HCT116 (cell line): ENCODE data around the gene IFIT3. TPM values are rescaled to one million over a fixed set of nuclear protein-coding genes. Genes with fewer than 3 reads are reported as not detected.

ENCODE experiments used
- ATAC-seq: fragments of 200-7000 bp; cut with Tn5 transposase; 2 replicates; pipeline ENCODE4 v1.9.1; 2020; ENCODE audit warnings: mild to moderate bottlenecking, moderate library complexity
- BruUV-seq: library from RNA; stranded (reverse); fragments of 400-500 nt; replicated peaks from 2 replicates; lab custom pipeline; 2021; lab: Mats Ljungman, UMichigan
- CTCF ChIA-PET: fragments of 300-600 bp; sonication (Branson Sonifier 250); formaldehyde crosslinking; loops from one replicate; lab custom pipeline; 2021; ENCODE audit warnings: antibody characterized with exemption; lab: Charles Lee
- POLR2A ChIA-PET: fragments of 300-600, 350-600 bp; sonication (Branson Sonifier 250); formaldehyde crosslinking; loops from one replicate; lab custom pipeline; 2021; ENCODE audit warnings: antibody characterized with exemption; lab: Charles Lee
- RAD21 ChIA-PET, 2 experiments: fragments of 300-600 bp; sonication (Branson Sonifier 250); formaldehyde crosslinking; loops; one replicate each; lab custom pipeline; 2023; ENCODE audit warnings: low total read pairs in 2 of 2; ENCODE audit not compliant: uncharacterized antibody in 2 of 2, unreplicated experiment in 2 of 2, low non-redundant PET in 1 of 2; lab: Charles Lee
- DNase-seq: peaks from one replicate; pipeline ENCODE4 v3.0.0-alpha.2; 2010; ENCODE audit warnings: low read depth, low spot score
- H2AFZ ChIP-seq: fragments of 200-600 bp; shearing (Covaris generic), sonication (generic); 2 replicates; pipeline ENCODE4 v1.6.1; 2017; ENCODE audit warnings: low read depth, mixed run types, mixed read lengths, antibody characterized with exemption, low read length; ENCODE audit not compliant: poor library complexity, severe bottlenecking
- H3K27ac ChIP-seq: 2 replicates; pipeline ENCODE4 v1.5.1; 2012; ENCODE audit warnings: low read depth, low read length
- H3K27me3 ChIP-seq: fragments of 200-600 bp; sonication (generic); 2 replicates; pipeline ENCODE4 v1.6.1; 2016; ENCODE audit warnings: mixed run types, low read length, mixed read lengths; ENCODE audit not compliant: insufficient read depth
- H3K36me3 ChIP-seq, 2 experiments: fragments of 200-500 bp in 1 of 2; fragments of 200-600 bp in 1 of 2; sonication (Bioruptor generic) in 1 of 2; sonication (generic) in 1 of 2; 2 replicates each; pipeline versions ENCODE4 v1.5.1 to v1.6.1; 2014 to 2016; ENCODE audit warnings: low read length in 2 of 2, inconsistent platforms in 1 of 2, mixed read lengths in 1 of 2, mixed run types in 1 of 2; ENCODE audit not compliant: insufficient read depth in 2 of 2, control insufficient read depth in 1 of 2
- H3K4me1 ChIP-seq, 2 experiments: fragments of 200-600 bp in 1 of 2; sonication (generic) in 1 of 2; 2 replicates each; pipeline versions ENCODE4 v1.5.1 to v1.6.1; 2012 to 2017; ENCODE audit warnings: low read length in 2 of 2, inconsistent platforms in 1 of 2, mild to moderate bottlenecking in 1 of 2, mixed read lengths in 1 of 2, mixed run types in 1 of 2, moderate library complexity in 1 of 2; ENCODE audit not compliant: insufficient read depth in 2 of 2, control insufficient read depth in 1 of 2
- H3K4me2 ChIP-seq: fragments of 200-600 bp; sonication (generic); 2 replicates; pipeline ENCODE4 v1.6.1; 2017; ENCODE audit warnings: mixed run types, low read length, mixed read lengths
- H3K4me3 ChIP-seq, 2 experiments: fragments of 200-600 bp in 1 of 2; sonication (generic) in 1 of 2; replicated peaks in 1 of 2; 2 replicates each; pipeline ENCODE4 v1.5.1; 2011 to 2016; ENCODE audit warnings: low read length in 2 of 2, control low read depth in 1 of 2, low read depth in 1 of 2, mild to moderate bottlenecking in 1 of 2, mixed read lengths in 1 of 2, mixed run types in 1 of 2
- H3K79me2 ChIP-seq: fragments of 200-600 bp; sonication (generic); 2 replicates; pipeline ENCODE4 v1.6.1; 2017; ENCODE audit warnings: mild to moderate bottlenecking, mixed run types, low read length, moderate library complexity, mixed read lengths; ENCODE audit not compliant: insufficient read depth
- H3K9ac ChIP-seq: fragments of 200-600 bp; sonication (generic); 2 replicates; pipeline ENCODE4 v1.6.1; 2016; ENCODE audit warnings: low read length, mixed read lengths
- H3K9me2 ChIP-seq: fragments of 200-600 bp; sonication (generic), shearing (Covaris generic); 2 replicates; pipeline ENCODE4 v1.6.1; 2017; ENCODE audit warnings: mixed run types, mild to moderate bottlenecking, moderate library complexity; ENCODE audit not compliant: insufficient read depth
- H3K9me3 ChIP-seq, 2 experiments: fragments of 200-500 bp in 1 of 2; fragments of 200-600 bp in 1 of 2; sonication (Bioruptor generic) in 1 of 2; sonication (generic) in 1 of 2; 2 replicates each; pipeline ENCODE4 v1.6.1; 2014 to 2017; ENCODE audit warnings: low read length in 2 of 2, mixed read lengths in 2 of 2, inconsistent platforms in 1 of 2, low read depth in 1 of 2, mild to moderate bottlenecking in 1 of 2, mixed run types in 1 of 2, moderate library complexity in 1 of 2; ENCODE audit not compliant: control insufficient read depth in 1 of 2, insufficient read depth in 1 of 2
- H4K20me1 ChIP-seq: fragments of 200-600 bp; sonication (generic), shearing (Covaris generic); 2 replicates; pipeline ENCODE4 v1.6.1; 2017; ENCODE audit warnings: mixed run types, mild to moderate bottlenecking, moderate library complexity; ENCODE audit not compliant: insufficient read depth
- ATF3 ChIP-seq: IDR thresholded peaks from 2 replicates; pipeline ENCODE4 v1.6.1; 2012
- CEBPB ChIP-seq: IDR thresholded peaks from 2 replicates; pipeline ENCODE4 v1.6.1; 2012; ENCODE audit warnings: low read depth
- CTCF ChIP-seq, 3 experiments: fragments of 200-600 bp in 1 of 3; sonication (generic) in 1 of 3; IDR thresholded peaks in 2 of 3; conservative IDR thresholded peaks in 1 of 3; 2 replicates each; pipeline ENCODE4 v1.5.1; 2012 to 2017; ENCODE audit warnings: low read depth in 2 of 3, low read length in 2 of 3, antibody characterized with exemption in 1 of 3, borderline replicate concordance in 1 of 3, control low read depth in 1 of 3, mild to moderate bottlenecking in 1 of 3, mixed read lengths in 1 of 3, mixed run types in 1 of 3, moderate library complexity in 1 of 3; ENCODE audit not compliant: insufficient read depth in 1 of 3
- EGR1 ChIP-seq: IDR thresholded peaks from 2 replicates; pipeline ENCODE4 v1.6.1; 2012; ENCODE audit warnings: low read depth
- ELF1 ChIP-seq: IDR thresholded peaks from 2 replicates; pipeline ENCODE4 v1.6.1; 2012; ENCODE audit warnings: low read depth, borderline replicate concordance
- EZH2 ChIP-seq: fragments of 200-600 bp; sonication (generic); IDR thresholded peaks from 2 replicates; pipeline ENCODE4 v1.6.1; 2017; ENCODE audit warnings: antibody characterized with exemption, mixed run types
- EZH2phosphoT487 ChIP-seq: fragments of 200-600 bp; IDR thresholded peaks from 2 replicates; pipeline ENCODE4 v1.6.1; 2018; ENCODE audit warnings: antibody characterized with exemption, borderline replicate concordance
- FOSL1 ChIP-seq: IDR thresholded peaks from 2 replicates; pipeline ENCODE4 v1.6.1; 2012; ENCODE audit warnings: low read depth
- JUND ChIP-seq: IDR thresholded peaks from 2 replicates; pipeline ENCODE4 v1.6.1; 2012
- POLR2A ChIP-seq: IDR thresholded peaks from 2 replicates; pipeline ENCODE4 v1.7.0; 2011; ENCODE audit warnings: borderline replicate concordance; ENCODE audit not compliant: insufficient read depth, insufficient read length; ENCODE audit errors: extremely low read depth
- POLR2AphosphoS5 ChIP-seq: IDR thresholded peaks from 2 replicates; pipeline ENCODE4 v1.6.1; 2011; ENCODE audit warnings: mild to moderate bottlenecking, low read depth, low read length, moderate library complexity
- SIN3A ChIP-seq: IDR thresholded peaks from 2 replicates; pipeline ENCODE4 v1.6.1; 2012; ENCODE audit warnings: low read depth
- SP1 ChIP-seq: IDR thresholded peaks from 2 replicates; pipeline ENCODE4 v1.6.1; 2012; ENCODE audit warnings: low read depth
- SRF ChIP-seq: IDR thresholded peaks from 2 replicates; pipeline ENCODE4 v1.6.1; 2012; ENCODE audit warnings: low read depth
- TCF7L2 ChIP-seq: IDR thresholded peaks from 2 replicates; pipeline ENCODE4 v1.7.0; 2011; ENCODE audit warnings: borderline replicate concordance, inconsistent platforms; ENCODE audit not compliant: insufficient read depth, insufficient read length; ENCODE audit errors: extremely low read depth
- YY1 ChIP-seq: IDR thresholded peaks from 2 replicates; pipeline ENCODE4 v1.6.1; 2011; ENCODE audit warnings: low read length, low read depth, moderate library complexity, mild to moderate bottlenecking; ENCODE audit not compliant: insufficient replicate concordance; ENCODE audit errors: extremely low read depth
- ZFX ChIP-seq: fragments of 450-650 bp; IDR thresholded peaks from 2 replicates; pipeline ENCODE4 v1.6.1; 2017
- intact Hi-C: fragments of 100-400 bp; cut with micrococcal nuclease; formaldehyde crosslinking; loops from 2 replicates; pipeline ENCODE4 v1.10.0; 2022
- total RNA-seq: library from RNA; stranded (reverse); gene quantifications from one replicate; pipeline ENCODE4 v1.2.1, GENCODE V29; 2021; ENCODE audit not compliant: unreplicated experiment
- TF ChIP-seq, protein P1 (sequence below): IDR thresholded peaks from 2 replicates; pipeline ENCODE4 v1.6.1; 2012
- TF ChIP-seq, protein P2 (sequence below): IDR thresholded peaks from 2 replicates; pipeline ENCODE4 v1.6.1; 2011; ENCODE audit warnings: mild to moderate bottlenecking, low read length, moderate library complexity; ENCODE audit not compliant: insufficient replicate concordance; ENCODE audit errors: extremely low read depth

IFIT3 gene
- total RNA-seq, 1 experiment from 2014 or later = 1.1 TPM

DNA sequence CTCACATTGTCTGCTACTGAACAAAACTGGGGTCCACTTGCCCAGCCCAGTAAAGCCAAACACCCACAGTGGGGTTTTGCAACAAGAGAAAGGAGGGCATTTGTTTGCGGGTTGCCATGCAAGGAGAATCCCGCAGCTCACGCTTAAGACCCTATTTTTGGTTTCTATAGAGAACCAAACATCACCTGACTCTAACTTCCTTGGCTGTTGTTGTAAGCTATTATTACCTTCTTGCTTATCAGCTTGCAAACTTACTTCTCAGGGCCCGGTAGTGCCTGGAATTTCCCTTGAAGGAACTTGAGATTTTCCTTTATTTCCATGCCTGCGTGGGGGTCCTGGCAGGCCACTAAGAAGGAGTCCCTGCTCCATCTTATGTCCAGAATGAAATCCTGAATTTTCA, 20.7 kb downstream of the IFIT3 start:
- no peak overlapping the region for H2AFZ ChIP-seq
- intact Hi-C loops = no loop called here

DNA sequence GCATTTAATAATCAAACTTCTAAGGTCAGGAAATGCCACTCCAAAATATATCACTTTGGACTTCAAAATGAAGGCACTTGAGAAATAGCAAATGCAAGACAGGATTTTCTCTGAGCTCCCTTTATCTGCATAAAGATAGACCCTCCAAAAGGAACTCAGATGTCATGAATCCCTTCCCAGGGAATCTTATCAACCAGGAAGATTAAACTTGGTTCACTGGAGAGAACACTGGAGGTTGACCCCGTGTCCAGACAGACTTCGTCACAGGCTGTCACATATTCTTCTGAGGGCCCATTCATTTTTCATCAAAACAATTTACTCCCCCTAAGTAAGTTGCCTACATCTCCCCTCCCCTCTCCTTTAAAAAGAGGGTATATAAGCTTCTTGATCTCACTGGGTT, 21.2 kb downstream of the IFIT3 start:
- CTCF ChIA-PET = no interaction called here
- Histone ChIP-seq H3K4me1 (peaks cover 16 to 25% of the 10 kb centered on the region in 2 experiments), H3K9me2 (no peaks in the 10 kb centered on the region), H3K36me3 (no peaks in the 10 kb centered on the region), H3K79me2 (no peaks in the 10 kb centered on the region), H2AFZ (no peak overlapping the region), H3K27ac (no peak overlapping the region), H3K27me3 (no peaks in the 10 kb centered on the region), H3K9ac (no peak overlapping the region), H3K4me2 (no peak overlapping the region), H4K20me1 (no peaks in the 10 kb centered on the region), H3K9me3 (no peaks in the 10 kb centered on the region), H3K4me3 (no peak overlapping the region)
- intact Hi-C loops = no loop called here
- RAD21 ChIA-PET = no interaction called here
- DNase-seq (no peak), ATAC-seq (no peak)
- POLR2A ChIA-PET = no interaction called here
- no TSS peak for BruUV-seq
- TF ChIP-seq SRF (no peak), EZH2phosphoT487 (no peak), ZFX (no peak), SP1 (no peak), YY1 (no peak), CEBPB (no peak), CTCF (IDR thresholded peaks at IDR 0.05 in 2 of 3, conservative IDR thresholded peaks at IDR 0.05 in 1 of 3; ENCODE audit: borderline replicate concordance in 1 of 3, insufficient read depth in 1 of 3, low read depth in 2 of 3, low read length in 2 of 3) (no peak), POLR2A (no peak), SIN3A (no peak), EGR1 (no peak), POLR2AphosphoS5 (no peak), ATF3 (no peak), FOSL1 (no peak)
- TF ChIP-seq, protein P1, sequence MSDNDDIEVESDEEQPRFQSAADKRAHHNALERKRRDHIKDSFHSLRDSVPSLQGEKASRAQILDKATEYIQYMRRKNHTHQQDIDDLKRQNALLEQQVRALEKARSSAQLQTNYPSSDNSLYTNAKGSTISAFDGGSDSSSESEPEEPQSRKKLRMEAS = no peak

More for the DNA sequence above, 20.7 kb downstream of the IFIT3 start:
- Histone ChIP-seq H3K36me3 (no peaks in the 10 kb centered on the region), H3K79me2 (no peaks in the 10 kb centered on the region), H3K4me3 (no peak overlapping the region), H3K9ac (no peak overlapping the region), H4K20me1 (no peaks in the 10 kb centered on the region), H3K27ac (no peak overlapping the region), H3K9me2 (no peaks in the 10 kb centered on the region), H3K9me3 (no peaks in the 10 kb centered on the region), H3K4me1 (peaks cover 16 to 25% of the 10 kb centered on the region in 2 experiments), H3K4me2 (no peak overlapping the region), H3K27me3 (no peaks in the 10 kb centered on the region)
- CTCF ChIA-PET = no interaction called here
- TF ChIP-seq YY1 (no peak), ZFX (no peak), CEBPB (no peak), JUND (no peak), FOSL1 (no peak), EZH2 (no peak), TCF7L2 (no peak), ELF1 (no peak), SRF (no peak)
- TF ChIP-seq, protein P2, sequence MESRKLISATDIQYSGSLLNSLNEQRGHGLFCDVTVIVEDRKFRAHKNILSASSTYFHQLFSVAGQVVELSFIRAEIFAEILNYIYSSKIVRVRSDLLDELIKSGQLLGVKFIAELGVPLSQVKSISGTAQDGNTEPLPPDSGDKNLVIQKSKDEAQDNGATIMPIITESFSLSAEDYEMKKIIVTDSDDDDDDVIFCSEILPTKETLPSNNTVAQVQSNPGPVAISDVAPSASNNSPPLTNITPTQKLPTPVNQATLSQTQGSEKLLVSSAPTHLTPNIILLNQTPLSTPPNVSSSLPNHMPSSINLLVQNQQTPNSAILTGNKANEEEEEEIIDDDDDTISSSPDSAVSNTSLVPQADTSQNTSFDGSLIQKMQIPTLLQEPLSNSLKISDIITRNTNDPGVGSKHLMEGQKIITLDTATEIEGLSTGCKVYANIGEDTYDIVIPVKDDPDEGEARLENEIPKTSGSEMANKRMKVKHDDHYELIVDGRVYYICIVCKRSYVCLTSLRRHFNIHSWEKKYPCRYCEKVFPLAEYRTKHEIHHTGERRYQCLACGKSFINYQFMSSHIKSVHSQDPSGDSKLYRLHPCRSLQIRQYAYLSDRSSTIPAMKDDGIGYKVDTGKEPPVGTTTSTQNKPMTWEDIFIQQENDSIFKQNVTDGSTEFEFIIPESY = no peak
- no TSS peak for BruUV-seq
- ATAC-seq = no peak
- no peak for DNase-seq
- POLR2A ChIA-PET = no interaction called here
- RAD21 ChIA-PET = no interaction called here
